GM10248 (cell line): ENCODE data around the gene RTP5.
"Not testable (repeated sequence)": the region's sequence is repeated elsewhere in the genome, so short reads cannot be mapped to it uniquely, and the experiment has no call there.

Experiments
- CTCF ChIA-PET: fragments of 300-600 bp; sonication (Branson Sonifier 250); formaldehyde crosslinking; extraction: SDS; loops from one replicate; lab custom pipeline; 2021; ENCODE audit warnings: antibody characterized with exemption; lab: Yijun Ruan, JAX
- POLR2A ChIA-PET: fragments of 350-650 bp; sonication (Branson Sonifier 250); formaldehyde crosslinking; extraction: SDS; loops from one replicate; lab custom pipeline; 2020; ENCODE audit warnings: antibody characterized with exemption; lab: Yijun Ruan, JAX
- DNase-seq: peaks from one replicate; pipeline ENCODE4 v3.0.0; 2012; ENCODE audit errors: extremely low spot score
- TF ChIP-seq, protein P1 (sequence below): IDR thresholded peaks from 2 replicates; pipeline ENCODE4 v1.5.1; 2012; ENCODE audit warnings: mild to moderate bottlenecking, low read depth; ENCODE audit errors: extremely low read depth, missing control alignments, control extremely low read depth

The RTP5 gene

DNA sequence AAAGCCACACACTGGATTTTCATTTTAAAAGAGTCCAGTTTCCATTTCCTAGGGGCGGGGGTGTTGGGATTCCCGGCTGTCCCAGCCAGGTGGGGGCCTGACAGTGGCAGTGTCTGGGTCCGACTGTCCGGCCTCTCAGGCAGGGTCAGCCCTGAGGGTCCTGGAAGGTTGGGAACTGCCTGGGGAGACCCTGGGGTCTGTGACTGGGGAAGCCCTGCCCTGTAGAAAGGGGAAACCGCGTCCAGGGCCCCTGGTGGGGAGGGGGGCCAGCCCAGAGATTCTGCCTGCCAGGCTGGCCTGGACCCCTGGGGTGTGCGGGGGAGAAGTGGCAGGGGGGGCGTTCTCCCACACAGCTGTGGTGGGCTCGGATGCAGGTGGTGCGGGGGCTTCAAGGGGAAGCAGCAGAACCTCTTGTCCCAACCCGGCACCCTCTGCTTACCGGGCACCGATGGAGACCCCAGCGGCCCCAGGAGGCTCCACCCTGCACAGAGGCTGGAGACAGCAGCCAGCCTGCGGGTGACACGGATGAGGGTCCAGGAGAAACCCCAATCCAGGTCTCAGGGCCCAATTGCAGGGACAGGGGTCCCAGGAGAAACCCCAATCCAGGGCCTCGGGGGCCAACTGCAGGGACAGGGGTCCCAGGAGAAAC lies 4.9 kb downstream of the RTP5 start:
- TF ChIP-seq, protein P1, sequence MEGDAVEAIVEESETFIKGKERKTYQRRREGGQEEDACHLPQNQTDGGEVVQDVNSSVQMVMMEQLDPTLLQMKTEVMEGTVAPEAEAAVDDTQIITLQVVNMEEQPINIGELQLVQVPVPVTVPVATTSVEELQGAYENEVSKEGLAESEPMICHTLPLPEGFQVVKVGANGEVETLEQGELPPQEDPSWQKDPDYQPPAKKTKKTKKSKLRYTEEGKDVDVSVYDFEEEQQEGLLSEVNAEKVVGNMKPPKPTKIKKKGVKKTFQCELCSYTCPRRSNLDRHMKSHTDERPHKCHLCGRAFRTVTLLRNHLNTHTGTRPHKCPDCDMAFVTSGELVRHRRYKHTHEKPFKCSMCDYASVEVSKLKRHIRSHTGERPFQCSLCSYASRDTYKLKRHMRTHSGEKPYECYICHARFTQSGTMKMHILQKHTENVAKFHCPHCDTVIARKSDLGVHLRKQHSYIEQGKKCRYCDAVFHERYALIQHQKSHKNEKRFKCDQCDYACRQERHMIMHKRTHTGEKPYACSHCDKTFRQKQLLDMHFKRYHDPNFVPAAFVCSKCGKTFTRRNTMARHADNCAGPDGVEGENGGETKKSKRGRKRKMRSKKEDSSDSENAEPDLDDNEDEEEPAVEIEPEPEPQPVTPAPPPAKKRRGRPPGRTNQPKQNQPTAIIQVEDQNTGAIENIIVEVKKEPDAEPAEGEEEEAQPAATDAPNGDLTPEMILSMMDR, result no peak
- POLR2A ChIA-PET, result no interaction called here
- DNase-seq, result no peak
- CTCF ChIA-PET, result interaction anchor here (1.2 to 1.4 kb wide), 2 partner anchors 8 to 188 kb away, joined by 3 to 5 read pairs; partner anchors contain the start of gene DTYMK

DNA sequence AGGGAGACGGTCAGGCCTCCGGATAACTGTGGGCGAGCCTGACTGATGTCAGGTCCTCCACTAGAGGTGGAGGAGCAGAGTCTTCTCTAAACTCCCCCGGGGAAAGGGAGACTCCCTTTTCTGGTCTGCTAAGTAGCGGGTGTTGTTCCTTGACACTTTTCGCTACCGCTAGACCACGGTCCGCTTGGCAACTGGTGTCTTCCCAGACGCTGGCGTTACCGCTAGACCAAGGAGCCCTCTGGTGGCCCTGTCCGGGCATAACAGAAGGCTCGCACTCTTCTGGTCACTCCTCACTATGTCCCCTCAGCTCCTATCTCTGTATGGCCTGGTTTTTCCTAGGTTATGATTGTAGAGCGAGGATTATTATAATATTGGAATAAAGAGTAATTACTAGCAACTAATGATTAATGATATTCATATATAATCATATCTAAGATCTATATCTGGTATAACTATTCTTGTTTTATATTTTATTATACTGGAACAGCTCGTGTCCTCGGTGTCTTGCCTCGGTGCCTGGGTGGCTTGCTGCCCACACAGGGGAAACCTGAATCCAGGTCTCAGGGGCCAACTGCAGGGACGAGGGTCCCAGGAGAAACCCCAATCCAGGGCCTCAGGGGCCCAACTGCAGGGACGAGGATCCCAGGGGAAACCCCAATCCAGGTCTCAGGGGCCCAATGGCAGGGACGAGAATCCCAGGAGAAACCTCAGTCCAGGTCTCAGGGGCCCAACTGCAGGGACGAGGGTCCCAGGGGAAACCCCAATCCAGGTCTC lies 6.4 kb downstream of the RTP5 start:
- POLR2A ChIA-PET, DNase-seq: not testable (repeated sequence)
- CTCF ChIA-PET, result interaction anchor here (0.8 to 1.4 kb wide), 4 partner anchors 9 to 72 kb away, joined by 3 to 5 read pairs (median 3); no protein-coding TSS in a partner anchor
- TF ChIP-seq, protein P1, result peak; percentile 18

DNA sequence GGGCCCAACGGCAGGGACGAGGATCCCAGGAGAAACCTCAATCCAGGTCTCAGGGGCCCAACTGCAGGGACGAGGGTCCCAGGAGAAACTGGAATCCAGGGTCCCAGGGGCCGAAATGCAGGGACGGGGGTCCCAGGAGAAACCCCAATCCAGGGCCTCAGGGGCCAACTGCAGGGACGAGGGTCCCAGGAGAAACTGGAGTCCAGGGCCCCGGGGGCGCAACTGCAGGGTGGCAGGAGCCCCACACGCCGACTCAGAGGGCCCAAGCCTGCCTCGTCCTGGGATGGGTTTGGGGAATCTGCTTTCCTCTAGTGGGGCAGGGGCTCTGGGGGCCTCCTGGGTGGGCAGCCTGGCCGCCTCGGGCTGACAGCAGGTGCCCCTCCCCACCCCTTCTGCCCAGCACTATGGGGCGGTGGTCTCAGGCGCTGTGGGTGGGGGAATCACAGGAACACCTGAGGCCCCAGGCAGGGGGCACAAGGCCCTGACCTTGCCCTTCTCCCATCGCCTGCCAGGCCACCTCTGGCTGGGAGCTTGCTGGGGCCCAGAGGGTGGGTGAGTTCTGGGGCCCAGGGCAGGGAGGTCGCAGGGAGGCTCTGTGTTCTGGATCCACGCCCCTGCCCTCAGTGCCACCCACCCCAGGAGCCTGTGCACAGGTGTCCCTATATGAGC lies 7.1 kb downstream of the RTP5 start:
- POLR2A ChIA-PET, result no interaction called here
- TF ChIP-seq, protein P1, result no peak
- CTCF ChIA-PET, result interaction anchor here (0.8 to 3.4 kb wide), 6 partner anchors 9 to 235 kb away, joined by 3 to 41 read pairs (median 4); partner anchors contain the start of genes DTYMK and RTP5
- no peak for DNase-seq

- no peak for DNase-seq
- ChIA-PET POLR2A (no interaction called here), CTCF (interaction anchor here (0.8 to 3.4 kb wide), 6 partner anchors 10 to 236 kb away, joined by 3 to 41 read pairs (median 4); partner anchors contain the start of genes DTYMK and RTP5)
These were observed 7.7 kb downstream of the RTP5 start for GRCh38 chr2:241877197-241877685.

DNA sequence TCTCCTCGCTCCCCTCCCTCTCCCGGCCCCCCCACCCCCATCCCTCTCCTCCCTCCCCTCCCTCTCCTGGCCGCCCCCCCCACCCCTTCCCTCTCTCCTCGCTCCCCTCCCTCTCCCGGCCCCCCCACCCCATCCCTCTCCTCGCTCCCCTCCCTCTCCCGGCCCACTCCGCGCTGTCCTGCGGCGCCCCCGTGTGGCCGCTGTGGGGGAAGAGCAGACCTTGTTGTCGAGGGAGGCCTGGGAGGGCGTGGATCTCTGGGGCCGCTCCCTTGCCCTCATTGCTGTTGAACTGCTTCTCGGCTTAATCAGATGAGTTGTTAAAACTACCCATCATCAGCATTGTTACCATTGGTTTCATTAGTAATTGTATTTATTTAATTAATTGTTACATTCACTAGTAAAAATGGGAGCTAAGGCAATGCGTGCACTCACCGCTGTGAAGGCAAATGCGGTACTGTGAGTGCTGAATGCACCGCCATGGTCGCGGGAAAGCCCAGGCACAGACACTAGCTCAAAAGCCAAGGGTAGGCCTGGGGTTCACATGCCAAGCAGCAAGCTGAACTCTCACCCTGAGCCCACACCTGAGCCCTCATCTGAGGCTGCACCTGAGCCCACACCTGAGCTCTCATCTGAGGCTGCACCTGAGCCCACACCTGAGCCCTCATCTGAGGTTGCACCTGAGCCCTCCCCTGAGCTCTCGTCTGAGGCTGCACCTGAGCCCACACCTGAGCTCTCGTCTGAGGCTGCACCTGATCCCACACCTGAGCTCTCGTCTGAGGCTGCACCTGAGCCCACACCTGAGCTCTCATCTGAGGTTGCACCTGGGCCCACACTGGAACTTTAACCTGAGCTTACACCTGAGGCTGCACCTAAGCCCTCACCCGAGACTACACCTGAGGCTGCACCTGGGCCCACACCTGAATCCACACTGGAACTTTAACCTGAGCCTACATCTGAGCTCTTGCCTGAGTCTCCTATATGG lies 8.8 kb downstream of the RTP5 start:
- peak; percentile 78 for DNase-seq
- TF ChIP-seq, protein P1, result peak; percentile 92
- ChIA-PET CTCF (interaction anchor here (0.7 to 3.4 kb wide), 33 partner anchors 11 to 1017 kb away, joined by 3 to 41 read pairs (median 3); partner anchors contain the start of genes D2HGDH, DTYMK, ING5 and PDCD1), POLR2A (no interaction called here)

More at GRCh38 chr2:241877197-241877685, 7.7 kb downstream of the RTP5 start:
- TF ChIP-seq, protein P1, result no peak
